ENCODE data around the gene ESYT3.
"Not testable (repeated sequence)": the region's sequence is repeated elsewhere in the genome, so short reads cannot be mapped to it uniquely, and the experiment has no call there.

The ESYT3 gene

GRCh38 chr3:138441256-138441655 is 6.8 kb downstream of the ESYT3 start:
- no peak for FAIRE-seq

GRCh38 chr3:138441742-138442141 is 7.3 kb downstream of the ESYT3 start:
- FAIRE-seq, result no peak
- peak; percentile 42 for DNase-seq (ENCODE audit: low spot score)

More at GRCh38 chr3:138441256-138441655, 6.8 kb downstream of the ESYT3 start:
- DNase-seq (ENCODE audit: low spot score), result no peak

GRCh38 chr3:138442433-138442832 is 8.0 kb downstream of the ESYT3 start:
- FAIRE-seq (no peak), DNase-seq (ENCODE audit: low spot score) (peak; percentile 80)

GRCh38 chr3:138443091-138443490 is 8.7 kb downstream of the ESYT3 start:
- no peak for FAIRE-seq
- DNase-seq (ENCODE audit: low spot score), result no peak

- no peak for FAIRE-seq
- DNase-seq (ENCODE audit: low spot score), result no peak
Measured at GRCh38 chr3:138443521-138444503, 9.4 kb downstream of the ESYT3 start.

- DNase-seq (ENCODE audit: low spot score) (no peak), FAIRE-seq (no peak)
Measured at GRCh38 chr3:138445236-138445635, 10.8 kb downstream of the ESYT3 start.

- FAIRE-seq (no peak), DNase-seq (ENCODE audit: low spot score) (no peak)
Measured at GRCh38 chr3:138445654-138446053, 11.2 kb downstream of the ESYT3 start.

GRCh38 chr3:138448631-138449030 is 14.2 kb downstream of the ESYT3 start:
- FAIRE-seq (no peak), DNase-seq (ENCODE audit: low spot score) (peak; percentile 12)

GRCh38 chr3:138449490-138449889 is 15.1 kb downstream of the ESYT3 start:
- no peak for FAIRE-seq
- no peak for DNase-seq (ENCODE audit: low spot score)

GRCh38 chr3:138450181-138450580 is 15.8 kb downstream of the ESYT3 start:
- DNase-seq (ENCODE audit: low spot score) (no peak), FAIRE-seq (no peak)

GRCh38 chr3:138450704-138451424 is 16.4 kb downstream of the ESYT3 start:
- DNase-seq (ENCODE audit: low spot score), result no peak
- FAIRE-seq, result no peak

GRCh38 chr3:138451595-138452162 is 17.3 kb downstream of the ESYT3 start:
- DNase-seq (ENCODE audit: low spot score), result no peak
- no peak for FAIRE-seq

- DNase-seq (ENCODE audit: low spot score), result no peak
- FAIRE-seq, result no peak
Measured at GRCh38 chr3:138452436-138452835, 18.0 kb downstream of the ESYT3 start.

GRCh38 chr3:138453940-138454339 is 19.5 kb downstream of the ESYT3 start:
- DNase-seq (ENCODE audit: low spot score); FAIRE-seq: not testable (repeated sequence)

GRCh38 chr3:138455801-138456716 is 21.6 kb downstream of the ESYT3 start:
- DNase-seq (ENCODE audit: low spot score) (no peak), FAIRE-seq (no peak)

GRCh38 chr3:138456961-138457862 is 22.8 kb downstream of the ESYT3 start:
- FAIRE-seq, result no peak
- DNase-seq (ENCODE audit: low spot score), result no peak

GRCh38 chr3:138457863-138458735 is 23.7 kb downstream of the ESYT3 start:
- DNase-seq (ENCODE audit: low spot score) (no peak), FAIRE-seq (no peak)

- FAIRE-seq (no peak), DNase-seq (ENCODE audit: low spot score) (no peak)
Measured at GRCh38 chr3:138458774-138459499, 24.5 kb downstream of the ESYT3 start.
